OCI-LY1 (cell line): ENCODE results near the gene ZNF181.

Source experiments
- H2AFZ ChIP-seq: fragments of 200-600 bp; sonication (generic), shearing (Covaris generic); 2 replicates; pipeline ENCODE4 v1.6.0; 2014; ENCODE audit warnings: antibody characterized with exemption, mild to moderate bottlenecking, low read length
- H3F3A ChIP-seq: fragments of 200-600 bp; sonication (generic), shearing (Covaris generic); 2 replicates; pipeline ENCODE4 v1.6.0; 2014; ENCODE audit warnings: mild to moderate bottlenecking, antibody characterized with exemption, low read length, moderate library complexity; ENCODE audit not compliant: insufficient read depth
- H3K27ac ChIP-seq: fragments of 200-600 bp; sonication (generic); 2 replicates; pipeline ENCODE4 v1.5.1; 2014; ENCODE audit warnings: low read length, mixed run types, mild to moderate bottlenecking, low read depth; ENCODE audit not compliant: poor library complexity, severe bottlenecking
- H3K27me3 ChIP-seq: fragments of 200-600 bp; sonication (generic); 2 replicates; pipeline ENCODE4 v1.6.0; 2014; ENCODE audit warnings: antibody characterized with exemption, mild to moderate bottlenecking, low read length, moderate library complexity; ENCODE audit not compliant: insufficient read depth
- H3K36me3 ChIP-seq: fragments of 200-600 bp; sonication (generic); 2 replicates; pipeline ENCODE4 v1.6.1; 2014; ENCODE audit warnings: mild to moderate bottlenecking, antibody characterized with exemption, low read length, moderate library complexity, mixed read lengths; ENCODE audit not compliant: insufficient read depth
- H3K4me1 ChIP-seq: fragments of 200-600 bp; sonication (generic); 2 replicates; pipeline ENCODE4 v1.5.1; 2014; ENCODE audit warnings: mild to moderate bottlenecking, low read length, moderate library complexity; ENCODE audit not compliant: insufficient read depth, severe bottlenecking
- H3K4me2 ChIP-seq: fragments of 200-600 bp; sonication (generic), shearing (Covaris generic); 2 replicates; pipeline ENCODE4 v1.6.1; 2014; ENCODE audit warnings: low read length
- H3K4me3 ChIP-seq: fragments of 200-600 bp; sonication (generic); 2 replicates; pipeline ENCODE4 v1.5.1; 2014; ENCODE audit warnings: low read length, low read depth, mild to moderate bottlenecking, mixed read lengths; ENCODE audit not compliant: poor library complexity, severe bottlenecking
- H3K79me2 ChIP-seq: fragments of 200-600 bp; shearing (Covaris generic); 2 replicates; pipeline ENCODE4 v1.6.1; 2016; ENCODE audit warnings: mixed run types, low read length, mixed read lengths; ENCODE audit not compliant: insufficient read depth
- H3K9ac ChIP-seq: fragments of 200-600 bp; sonication (generic), shearing (Covaris generic); 2 replicates; pipeline ENCODE4 v1.6.1; 2014; ENCODE audit warnings: mild to moderate bottlenecking, low read length, mixed read lengths
- H3K9me2 ChIP-seq: fragments of 200-600 bp; sonication (generic), shearing (Covaris generic); 2 replicates; pipeline ENCODE4 v1.6.1; 2014; ENCODE audit warnings: low read depth, mild to moderate bottlenecking, low read length, mixed read lengths
- H3K9me3 ChIP-seq: fragments of 200-600 bp; shearing (Covaris generic); 2 replicates; pipeline ENCODE4 v1.6.1; 2014; ENCODE audit warnings: low read length, mixed read lengths
- H4K20me1 ChIP-seq: fragments of 200-600 bp; sonication (generic), shearing (Covaris generic); 2 replicates; pipeline ENCODE4 v1.6.0; 2016; ENCODE audit warnings: mild to moderate bottlenecking, low read length; ENCODE audit not compliant: insufficient read depth
- EZH2 ChIP-seq: fragments of 200-600 bp; sonication (generic), shearing (Covaris generic); IDR thresholded peaks from 2 replicates; pipeline ENCODE4 v1.8.0; 2017; ENCODE audit warnings: borderline replicate concordance, mixed run types, mild to moderate bottlenecking, antibody characterized with exemption, low read length, moderate library complexity, mixed read lengths
- TF ChIP-seq, protein P1 (sequence below): fragments of 200-600 bp; sonication (generic), shearing (Covaris generic); IDR thresholded peaks from 2 replicates; pipeline ENCODE4 v1.5.1; 2017; ENCODE audit warnings: mild to moderate bottlenecking, antibody characterized with exemption, low read length, moderate library complexity, mixed read lengths

ZNF181 gene

DNA sequence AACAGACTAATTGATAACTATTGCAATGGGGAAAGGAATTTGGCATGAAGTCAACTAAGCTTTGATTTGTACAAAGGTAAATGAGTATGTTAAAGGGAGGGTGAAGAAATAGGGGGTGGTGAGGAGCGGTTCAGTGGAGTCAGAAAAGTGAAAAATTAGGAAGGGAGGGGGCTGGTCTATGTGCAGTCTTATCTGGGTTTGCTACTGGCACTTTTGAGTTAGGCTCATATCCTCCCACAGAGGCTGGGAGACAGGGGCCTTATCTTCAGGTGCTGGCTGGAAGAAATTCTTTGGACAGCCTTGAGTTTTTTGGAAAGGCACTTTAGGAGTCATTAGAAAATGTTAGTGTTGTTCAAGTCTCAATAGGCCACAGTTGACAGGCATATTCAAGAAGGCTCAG is 45.5 kb upstream of the ZNF181 start:
- no peak for TF ChIP-seq EZH2
- TF ChIP-seq, protein P1, sequence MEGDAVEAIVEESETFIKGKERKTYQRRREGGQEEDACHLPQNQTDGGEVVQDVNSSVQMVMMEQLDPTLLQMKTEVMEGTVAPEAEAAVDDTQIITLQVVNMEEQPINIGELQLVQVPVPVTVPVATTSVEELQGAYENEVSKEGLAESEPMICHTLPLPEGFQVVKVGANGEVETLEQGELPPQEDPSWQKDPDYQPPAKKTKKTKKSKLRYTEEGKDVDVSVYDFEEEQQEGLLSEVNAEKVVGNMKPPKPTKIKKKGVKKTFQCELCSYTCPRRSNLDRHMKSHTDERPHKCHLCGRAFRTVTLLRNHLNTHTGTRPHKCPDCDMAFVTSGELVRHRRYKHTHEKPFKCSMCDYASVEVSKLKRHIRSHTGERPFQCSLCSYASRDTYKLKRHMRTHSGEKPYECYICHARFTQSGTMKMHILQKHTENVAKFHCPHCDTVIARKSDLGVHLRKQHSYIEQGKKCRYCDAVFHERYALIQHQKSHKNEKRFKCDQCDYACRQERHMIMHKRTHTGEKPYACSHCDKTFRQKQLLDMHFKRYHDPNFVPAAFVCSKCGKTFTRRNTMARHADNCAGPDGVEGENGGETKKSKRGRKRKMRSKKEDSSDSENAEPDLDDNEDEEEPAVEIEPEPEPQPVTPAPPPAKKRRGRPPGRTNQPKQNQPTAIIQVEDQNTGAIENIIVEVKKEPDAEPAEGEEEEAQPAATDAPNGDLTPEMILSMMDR = no peak
- Histone ChIP-seq H2AFZ (no peak overlapping the region), H3K4me1 (no peaks in the 10 kb centered on the region), H3K79me2 (no peaks in the 10 kb centered on the region), H3K4me3 (no peak overlapping the region), H3K36me3 (peaks cover 8% of the 10 kb centered on the region), H3K9me3 (peaks cover 24% of the 10 kb centered on the region), H3K9ac (no peak overlapping the region), H4K20me1 (no peaks in the 10 kb centered on the region), H3K27ac (no peak overlapping the region), H3K9me2 (no peaks in the 10 kb centered on the region), H3F3A (no peaks in the 10 kb centered on the region), H3K27me3 (no peaks in the 10 kb centered on the region), H3K4me2 (no peak overlapping the region)

DNA sequence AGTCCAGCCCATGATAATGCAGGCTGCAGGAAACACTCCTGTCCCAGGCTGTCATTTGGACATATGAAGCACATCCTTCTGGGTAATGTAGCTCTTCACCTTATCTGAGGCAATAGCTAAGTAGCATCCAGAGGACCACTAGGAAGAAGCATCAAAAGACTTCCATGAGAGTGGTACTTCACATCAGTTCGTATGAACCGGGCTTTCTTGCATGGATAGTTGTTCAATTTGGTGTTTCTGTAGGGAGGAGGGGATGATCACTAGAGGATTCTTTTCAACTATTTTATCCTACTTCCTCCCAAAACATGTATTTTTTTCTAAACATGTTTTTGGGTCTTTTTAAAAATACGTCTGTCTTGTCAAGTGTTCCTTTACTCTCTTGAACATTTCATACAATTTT is 43.7 kb upstream of the ZNF181 start:
- Histone ChIP-seq H4K20me1 (no peaks in the 10 kb centered on the region), H2AFZ (no peak overlapping the region), H3K27ac (no peak overlapping the region), H3K9me3 (peaks cover 13% of the 10 kb centered on the region), H3K9ac (no peak overlapping the region), H3F3A (no peaks in the 10 kb centered on the region), H3K4me2 (no peak overlapping the region), H3K36me3 (no peaks in the 10 kb centered on the region), H3K4me3 (no peak overlapping the region), H3K4me1 (no peaks in the 10 kb centered on the region), H3K9me2 (no peaks in the 10 kb centered on the region), H3K27me3 (no peaks in the 10 kb centered on the region), H3K79me2 (no peaks in the 10 kb centered on the region)
- TF ChIP-seq EZH2 = no peak
- TF ChIP-seq, protein P1 = no peak

GRCh38 chr19:34692549-34692948 is 41.5 kb upstream of the ZNF181 start:
- no peaks in the 10 kb centered on the region for H3K36me3 ChIP-seq
- H3K79me2 ChIP-seq = no peaks in the 10 kb centered on the region
- H4K20me1 ChIP-seq = no peaks in the 10 kb centered on the region
- no peak overlapping the region for H3K4me2 ChIP-seq
- H3K4me3 ChIP-seq = no peak overlapping the region
- no peaks in the 10 kb centered on the region for H3K9me3 ChIP-seq
- H3K9me2 ChIP-seq = no peaks in the 10 kb centered on the region
- no peak overlapping the region for H3K9ac ChIP-seq
- TF ChIP-seq, protein P1 = no peak
- TF ChIP-seq EZH2 = no peak
- no peak overlapping the region for H3K27ac ChIP-seq
- H3K4me1 ChIP-seq = no peaks in the 10 kb centered on the region
- no peak overlapping the region for H2AFZ ChIP-seq
- H3K27me3 ChIP-seq = no peaks in the 10 kb centered on the region
- no peaks in the 10 kb centered on the region for H3F3A ChIP-seq
